Left ventricle myocardium superior (tissue), 1 donor: ENCODE results near the gene NINJ1. TPM values are rescaled to one million over a fixed set of nuclear protein-coding genes. Genes with fewer than 3 reads are reported as not detected.

Source experiments
- ATAC-seq: fragments of 200-7000 bp; cut with Tn5 transposase; one replicate; pipeline ENCODE4 v1.9.1; 2020; ENCODE audit warnings: mild to moderate bottlenecking, moderate library complexity
- DNase-seq: peaks from one replicate; pipeline ENCODE4 v3.0.0-alpha.2; 2020
- intact Hi-C: fragments of 100-400 bp; cut with micrococcal nuclease; formaldehyde crosslinking; loops from one replicate; pipeline ENCODE4 v1.11.0; 2022
- total RNA-seq: library from RNA; stranded (reverse); fragmentation: NEBNext Ultra II Directional; extraction: Animal tissue kit (Norgen Biotek cat#: 25700); gene quantifications from one replicate; pipeline ENCODE4 v1.2.1, GENCODE V29; 2021
- donor health status: DM: no; HTN: yes; CAD: no; lungs with severe emphysema.

NINJ1 gene
- total RNA-seq, 1 donor from 2014 or later = 46.8 TPM

DNA sequence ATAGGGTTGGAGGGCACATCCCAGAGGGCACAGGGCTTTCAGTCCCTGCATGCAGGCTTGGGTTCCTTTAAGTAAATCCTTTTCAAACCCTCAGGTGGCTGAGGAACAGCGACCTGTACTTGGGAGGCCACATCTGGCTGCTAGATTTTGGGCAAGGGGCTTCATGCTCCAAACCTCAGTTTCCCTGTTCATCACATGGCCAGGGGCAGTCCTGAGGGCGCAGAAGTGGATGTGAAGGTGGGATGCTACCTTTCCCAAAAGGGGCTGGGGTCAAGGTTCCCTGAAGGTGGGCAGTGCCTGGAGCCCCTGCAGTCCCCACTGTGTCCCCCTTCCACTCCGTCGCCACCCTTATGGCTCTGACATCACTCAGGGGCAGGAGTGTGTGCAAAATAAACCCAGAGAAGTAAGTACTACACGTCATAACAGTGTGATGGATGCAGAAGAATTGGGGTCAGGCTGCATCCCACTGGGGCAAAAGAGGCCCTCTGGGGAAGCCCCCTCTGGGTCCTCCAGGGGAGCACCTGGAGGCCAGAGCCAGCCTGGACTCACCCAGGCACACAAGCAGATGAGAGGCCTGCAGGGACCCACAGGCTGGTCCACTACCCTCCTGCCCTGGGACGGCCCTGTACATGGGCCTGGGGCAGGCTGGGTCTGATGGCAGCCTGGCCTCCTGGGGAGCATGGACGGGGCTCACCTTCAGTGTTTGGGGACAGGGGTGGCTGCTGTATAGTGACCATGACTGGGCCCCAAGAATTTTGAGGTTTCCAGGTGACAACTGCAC, 40.0 kb downstream of the NINJ1 start:
- DNase-seq = no peak
- intact Hi-C loops = no loop called here
- ATAC-seq = no peak

GRCh38 chr9:93093127-93093876, 40.7 kb downstream of the NINJ1 start:
- intact Hi-C loops = no loop called here
- DNase-seq = no peak

GRCh38 chr9:93092251-93092991, 41.6 kb downstream of the NINJ1 start:
- no peak for DNase-seq
- no peak for ATAC-seq
- intact Hi-C loops = no loop called here

More at GRCh38 chr9:93093127-93093876, 40.7 kb downstream of the NINJ1 start:
- ATAC-seq = no peak

DNA sequence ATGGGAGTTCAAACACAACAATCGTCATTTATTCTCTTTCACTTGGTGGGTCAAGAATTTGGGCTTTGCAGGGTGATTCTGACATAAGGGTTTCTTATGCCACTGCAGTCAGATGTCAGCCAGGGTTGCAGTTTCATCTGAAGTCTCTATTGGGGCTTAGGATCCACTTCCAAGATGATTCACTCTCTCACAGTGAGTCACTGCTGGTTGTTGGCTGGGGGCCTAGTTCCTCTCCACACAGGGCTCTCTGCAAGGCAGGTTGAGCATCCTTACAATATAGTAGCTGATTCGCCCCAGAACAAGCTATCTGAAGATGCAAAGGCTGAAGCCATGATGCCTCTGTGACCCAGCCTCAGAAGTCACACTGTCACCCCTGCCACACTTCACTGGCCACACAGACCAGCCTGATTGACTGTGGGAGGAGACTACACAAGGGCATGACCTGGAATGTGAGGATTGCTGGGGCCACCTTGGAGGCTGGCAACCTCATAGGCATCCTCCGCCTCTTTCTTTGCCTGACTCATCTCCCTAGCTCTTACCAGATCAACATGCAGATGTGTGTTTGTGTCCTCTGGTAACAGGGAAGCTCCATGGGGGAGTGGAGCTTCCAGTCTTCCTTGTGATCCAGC, 42.5 kb downstream of the NINJ1 start:
- intact Hi-C loops = no loop called here
- no peak for DNase-seq

DNA sequence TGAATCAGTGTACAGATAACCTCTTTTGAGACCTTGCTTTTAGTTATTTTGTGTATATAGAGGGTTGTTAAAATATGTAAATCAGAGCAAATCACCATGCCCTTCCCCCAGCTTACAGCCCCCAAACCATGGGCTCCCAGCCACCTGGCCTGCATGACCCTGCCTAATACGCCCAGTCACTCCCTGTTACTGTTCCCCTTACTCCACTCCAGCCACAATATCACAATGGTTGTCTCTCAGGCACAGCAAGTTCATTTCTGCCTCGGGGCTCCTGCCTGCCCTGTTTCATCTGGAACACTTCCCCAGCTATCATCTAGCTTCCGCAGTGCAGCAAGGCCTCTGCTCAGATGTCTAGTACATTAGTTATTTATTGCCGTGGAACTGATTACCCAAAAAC, 43.0 kb downstream of the NINJ1 start:
- DNase-seq = no peak
- intact Hi-C loops = no loop called here

More for the DNA sequence above, 42.5 kb downstream of the NINJ1 start:
- ATAC-seq = no peak

GRCh38 chr9:93090091-93090655, 43.9 kb downstream of the NINJ1 start:
- intact Hi-C loops = no loop called here
- ATAC-seq (no peak), DNase-seq (no peak)

More for the DNA sequence above, 43.0 kb downstream of the NINJ1 start:
- no peak for ATAC-seq

GRCh38 chr9:93089481-93089991, 44.5 kb downstream of the NINJ1 start:
- ATAC-seq (no peak), DNase-seq (no peak)
- intact Hi-C loops = no loop called here

DNA sequence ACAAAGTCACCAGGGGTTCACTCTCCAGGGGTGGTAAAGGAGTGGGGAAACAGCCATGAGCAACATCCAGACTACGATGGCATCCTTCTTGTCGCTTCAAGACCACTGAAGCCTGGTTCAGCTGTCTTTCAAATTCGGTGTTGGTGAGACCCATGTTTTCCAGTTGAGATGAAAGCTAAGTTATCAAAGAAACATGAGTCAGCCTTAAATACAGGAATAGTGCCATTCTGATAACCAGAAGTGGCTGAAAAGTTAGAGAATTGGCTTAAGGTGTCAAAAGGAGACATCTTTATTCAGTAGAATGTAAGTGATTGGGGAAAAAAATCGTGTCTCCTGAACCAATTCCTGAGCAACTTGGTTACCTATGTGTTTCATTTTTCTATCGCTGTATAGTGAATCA, 45.0 kb downstream of the NINJ1 start:
- intact Hi-C loops = no loop called here
- ATAC-seq (no peak), DNase-seq (no peak)

DNA sequence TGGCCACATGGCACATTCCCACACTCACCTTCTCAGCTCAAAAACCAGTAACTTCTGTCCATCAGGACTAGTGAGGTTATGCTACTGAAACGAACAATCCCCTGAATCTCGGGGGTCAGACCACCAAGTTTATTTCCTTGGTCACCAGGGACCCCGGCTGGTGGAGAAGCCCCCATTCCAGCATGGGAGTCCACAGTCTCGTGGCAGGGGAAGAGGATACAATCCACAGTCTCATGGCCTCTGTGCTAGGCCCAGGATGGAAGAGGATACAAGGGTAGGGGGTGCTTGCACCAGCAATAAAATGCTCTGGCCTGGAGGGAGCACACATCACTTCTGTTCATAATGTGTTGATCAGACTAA, 45.4 kb downstream of the NINJ1 start:
- intact Hi-C loops = no loop called here
- DNase-seq = no peak

GRCh38 chr9:93087971-93088655, 45.9 kb downstream of the NINJ1 start:
- intact Hi-C loops = no loop called here
- no peak for DNase-seq
- no peak for ATAC-seq

More for the DNA sequence above, 45.4 kb downstream of the NINJ1 start:
- no peak for ATAC-seq

DNA sequence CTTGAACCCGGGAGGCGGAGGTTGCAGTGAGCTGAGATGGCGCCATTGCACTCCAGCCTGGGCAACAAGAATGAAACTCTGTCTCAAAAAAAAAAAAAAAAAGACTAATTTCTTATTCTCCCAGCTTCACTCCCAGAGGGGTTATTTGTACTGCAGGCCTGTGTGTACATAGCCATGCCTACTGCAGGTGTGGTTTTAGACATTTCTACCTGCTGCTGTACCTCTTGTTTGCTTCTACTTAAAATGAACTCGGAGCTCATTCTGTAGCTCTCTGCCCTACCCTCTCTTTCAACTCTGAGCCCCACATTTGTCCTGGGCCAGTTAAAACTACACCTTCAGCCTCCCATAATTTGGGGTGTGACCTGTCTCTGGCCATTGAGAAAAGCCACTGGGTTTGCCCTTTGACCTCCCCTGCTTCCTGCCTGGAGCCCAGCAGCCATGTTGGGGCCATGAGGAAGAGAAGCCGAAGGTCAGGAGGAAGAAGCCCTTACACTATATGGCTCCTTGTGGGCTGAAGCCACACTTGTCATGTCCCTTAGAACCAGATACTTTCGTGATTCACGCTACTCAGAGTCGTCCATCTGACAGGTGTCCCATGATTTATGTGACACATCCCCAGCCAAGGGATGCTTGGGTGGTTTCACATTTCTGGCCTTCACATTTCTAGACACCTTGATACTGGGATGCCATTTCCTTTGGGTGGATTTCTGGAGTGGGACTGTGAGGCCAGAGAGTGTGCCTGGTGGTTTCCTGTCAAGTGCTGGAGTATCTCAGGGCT, 47.4 kb downstream of the NINJ1 start:
- intact Hi-C loops = no loop called here
- DNase-seq (no peak), ATAC-seq (no peak)

GRCh38 chr9:93085676-93086075, 48.4 kb downstream of the NINJ1 start:
- intact Hi-C loops = no loop called here
- no peak for ATAC-seq
- DNase-seq = no peak

DNA sequence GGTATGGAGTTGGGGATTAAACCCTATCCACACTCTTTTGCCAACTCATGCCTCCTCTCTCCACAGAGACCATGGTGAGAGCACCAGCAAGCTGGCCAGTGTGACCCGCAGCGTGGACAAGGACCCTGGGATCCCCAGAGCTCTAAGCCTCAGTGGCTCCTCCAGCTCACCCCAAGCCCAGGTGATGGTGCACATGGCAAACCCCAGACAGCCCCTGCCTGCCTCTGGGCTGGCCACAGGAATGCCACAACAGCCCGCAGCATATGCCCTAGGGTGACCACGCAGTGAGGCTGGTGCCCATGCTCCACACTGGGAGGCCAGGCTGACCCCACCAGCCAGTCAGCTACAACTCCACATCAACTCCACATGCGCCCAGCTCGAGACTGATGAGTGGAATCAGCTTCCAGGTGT, 49.6 kb downstream of the NINJ1 start:
- ATAC-seq (no peak), DNase-seq (no peak)
- intact Hi-C loops = no loop called here

GRCh38 chr9:93083592-93084470, 50.2 kb downstream of the NINJ1 start:
- intact Hi-C loops = no loop called here
- DNase-seq (no peak), ATAC-seq (no peak)

- intact Hi-C loops = no loop called here
- ATAC-seq = no peak
- no peak for DNase-seq
These were observed 51.1 kb downstream of the NINJ1 start for GRCh38 chr9:93082841-93083411.

GRCh38 chr9:93081931-93082330, 52.1 kb downstream of the NINJ1 start:
- DNase-seq = no peak
- no peak for ATAC-seq
- intact Hi-C loops = no loop called here
